Measurements from ENCODE around the gene SIL1.

The SIL1 gene

GRCh38 chr5:138963763-138964371 lies 234.3 kb downstream of the SIL1 start:
- Histone ChIP-seq H3K4me3 (ENCODE audit: low read depth, low read length) (no peak overlapping the region), H3K27me3 (ENCODE audit: insufficient read depth, low read depth, severe bottlenecking) (no peaks in the 10 kb centered on the region), H3K36me3 (no peaks in the 10 kb centered on the region), H3K9me3 (ENCODE audit: severe bottlenecking) (no peaks in the 10 kb centered on the region), H3K27ac (no peak overlapping the region)
- DNase-seq, result no peak
- no peak for TF ChIP-seq CTCF (IDR thresholded peaks at IDR 0.05; ENCODE audit: low read depth, low read length)

DNA sequence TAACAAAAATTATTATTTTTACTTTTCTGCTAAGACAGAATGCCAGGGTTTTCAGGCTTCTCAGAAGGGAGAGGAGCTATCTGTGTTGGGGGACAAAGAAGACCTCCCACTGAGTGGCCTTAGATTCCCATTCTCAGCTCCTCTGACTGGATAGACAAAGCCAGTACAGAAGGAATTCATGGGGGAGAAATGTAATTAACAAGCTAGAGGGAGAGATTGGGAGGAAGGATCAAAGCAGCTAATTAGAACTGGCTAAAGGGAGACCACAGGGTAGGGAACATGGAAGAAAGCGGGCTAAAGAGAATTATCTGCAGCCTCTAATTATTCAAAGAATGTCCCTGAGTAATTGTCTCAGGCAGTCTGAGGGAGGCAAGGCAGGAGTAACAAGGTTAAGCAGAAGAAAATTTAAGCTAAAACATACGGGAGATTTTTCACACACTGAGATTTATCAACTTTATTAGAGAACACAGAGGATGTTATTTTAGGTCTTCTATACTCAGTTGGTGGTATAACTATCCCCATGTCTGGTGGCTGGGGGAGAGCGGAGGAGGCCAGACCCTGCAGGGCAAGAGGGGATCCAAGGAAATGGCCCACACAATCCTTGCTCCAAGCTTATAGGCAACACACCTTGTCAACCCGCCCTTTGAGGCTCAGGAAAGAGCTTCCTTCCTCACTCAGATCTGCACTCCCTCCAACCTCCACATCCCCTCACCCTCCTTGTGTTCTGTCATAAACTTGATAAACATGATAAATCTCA lies 235.4 kb downstream of the SIL1 start:
- Histone ChIP-seq H3K4me3 (ENCODE audit: low read depth, low read length) (no peak overlapping the region), H3K36me3 (no peaks in the 10 kb centered on the region), H3K27ac (peak overlapping the region; percentile 70), H3K27me3 (ENCODE audit: insufficient read depth, low read depth, severe bottlenecking) (no peaks in the 10 kb centered on the region), H3K9me3 (ENCODE audit: severe bottlenecking) (no peaks in the 10 kb centered on the region)
- no peak for TF ChIP-seq CTCF (IDR thresholded peaks at IDR 0.05; ENCODE audit: low read depth, low read length)
- DNase-seq, result no peak

GRCh38 chr5:138961729-138962128 lies 236.4 kb downstream of the SIL1 start:
- H3K4me3 ChIP-seq (ENCODE audit: low read depth, low read length), result no peak overlapping the region
- no peaks in the 10 kb centered on the region for H3K27me3 ChIP-seq (ENCODE audit: insufficient read depth, low read depth, severe bottlenecking)
- H3K27ac ChIP-seq, result peak overlapping the region; percentile 70
- no peaks in the 10 kb centered on the region for H3K36me3 ChIP-seq
- TF ChIP-seq CTCF (IDR thresholded peaks at IDR 0.05; ENCODE audit: low read depth, low read length), result no peak
- DNase-seq, result no peak
- H3K9me3 ChIP-seq (ENCODE audit: severe bottlenecking), result no peaks in the 10 kb centered on the region

GRCh38 chr5:138961221-138961620 lies 236.9 kb downstream of the SIL1 start:
- no peaks in the 10 kb centered on the region for H3K36me3 ChIP-seq
- no peaks in the 10 kb centered on the region for H3K27me3 ChIP-seq (ENCODE audit: insufficient read depth, low read depth, severe bottlenecking)
- TF ChIP-seq CTCF (IDR thresholded peaks at IDR 0.05; ENCODE audit: low read depth, low read length), result no peak
- no peaks in the 10 kb centered on the region for H3K9me3 ChIP-seq (ENCODE audit: severe bottlenecking)
- H3K4me3 ChIP-seq (ENCODE audit: low read depth, low read length), result no peak overlapping the region
- peak; percentile 57 for DNase-seq
- H3K27ac ChIP-seq, result peak overlapping the region; percentile 70

- Histone ChIP-seq H3K9me3 (ENCODE audit: severe bottlenecking) (no peaks in the 10 kb centered on the region), H3K27me3 (ENCODE audit: insufficient read depth, low read depth, severe bottlenecking) (no peaks in the 10 kb centered on the region), H3K27ac (peak overlapping the region; percentile 70), H3K4me3 (ENCODE audit: low read depth, low read length) (no peak overlapping the region), H3K36me3 (no peaks in the 10 kb centered on the region)
- DNase-seq, result no peak
- no peak for TF ChIP-seq CTCF (IDR thresholded peaks at IDR 0.05; ENCODE audit: low read depth, low read length)
These were observed 237.9 kb downstream of the SIL1 start for GRCh38 chr5:138960145-138960692.
